CD4-positive, alpha-beta T cell (primary cell): Measurements from ENCODE around the gene OCIAD1. TPM values are rescaled to one million over a fixed set of nuclear protein-coding genes. Genes with fewer than 3 reads are reported as not detected.
"Not testable (repeated sequence)": the region's sequence is repeated elsewhere in the genome, so short reads cannot be mapped to it uniquely, and the experiment has no call there.

Source experiments
- ATAC-seq: fragments of 200-7000 bp; cut with Tn5 transposase; one replicate; pipeline ENCODE4 v1.10.0; 2022; ENCODE audit warnings: mild to moderate bottlenecking; ENCODE audit not compliant: poor library complexity
- CTCF ChIA-PET: fragments of 350-600 bp; sonication (Branson Sonifier 250); formaldehyde crosslinking; loops from one replicate; lab custom pipeline; 2021; ENCODE audit warnings: antibody characterized with exemption, inconsistent platforms; lab: Charles Lee
- POLR2A ChIA-PET: fragments of 350-600 bp; sonication (Branson Sonifier 250); formaldehyde crosslinking; loops from one replicate; lab custom pipeline; 2021; ENCODE audit warnings: antibody characterized with exemption, inconsistent platforms; lab: Charles Lee
- DNase-seq, 14 experiments: peaks; one replicate each; pipeline ENCODE4 v3.0.0-alpha.2; 2013 to 2020; ENCODE audit warnings: mixed read lengths in 2 of 14
- H3K27ac ChIP-seq, 2 donors: one replicate each; pipeline versions ENCODE4 v1.5.1 to v1.7.0; 2013; ENCODE audit warnings: low read length in 2 of 2, low read depth in 1 of 2, mild to moderate bottlenecking in 1 of 2
- H3K27me3 ChIP-seq, 2 experiments: 1 replicate in 1 of 2; 2 replicates in 1 of 2; pipeline versions ENCODE4 v1.6.1 to v1.7.0; 2013; ENCODE audit warnings: low read length in 2 of 2, control low read depth in 1 of 2, mild to moderate bottlenecking in 1 of 2, moderate library complexity in 1 of 2; ENCODE audit not compliant: insufficient read depth in 2 of 2, control insufficient read depth in 1 of 2
- H3K36me3 ChIP-seq: one replicate; pipeline ENCODE4 v1.6.1; 2013; ENCODE audit warnings: low read length, control low read depth; ENCODE audit not compliant: insufficient read depth
- H3K4me1 ChIP-seq: one replicate; pipeline ENCODE4 v1.6.1; 2013; ENCODE audit warnings: low read length, control low read depth; ENCODE audit not compliant: insufficient read depth
- H3K4me3 ChIP-seq: one replicate; pipeline ENCODE4 v1.5.1; 2013; ENCODE audit warnings: mild to moderate bottlenecking, low read length, moderate library complexity
- H3K9me3 ChIP-seq, 2 experiments: 1 replicate in 1 of 2; 2 replicates in 1 of 2; pipeline versions ENCODE4 v1.6.1 to v1.7.0; 2013; ENCODE audit warnings: low read length in 2 of 2, mild to moderate bottlenecking in 2 of 2, control low read depth in 1 of 2, moderate library complexity in 1 of 2; ENCODE audit not compliant: control insufficient read depth in 1 of 2, insufficient read depth in 1 of 2
- H3K27ac Mint-ChIP-seq: one replicate; pipeline ENCODE4 v1.8.0; 2020; ENCODE audit warnings: mixed read lengths
- H3K27me3 Mint-ChIP-seq: one replicate; pipeline ENCODE4 v1.8.0; 2021; ENCODE audit warnings: mixed read lengths
- H3K36me3 Mint-ChIP-seq: one replicate; pipeline ENCODE4 v1.8.0; 2021; ENCODE audit warnings: low read depth, mixed read lengths
- H3K4me1 Mint-ChIP-seq: one replicate; pipeline ENCODE4 v1.8.0; 2021; ENCODE audit warnings: low read depth, mixed read lengths
- H3K4me3 Mint-ChIP-seq: one replicate; pipeline ENCODE4 v1.8.0; 2020; ENCODE audit warnings: mild to moderate bottlenecking, mixed read lengths
- H3K9me3 Mint-ChIP-seq: one replicate; pipeline ENCODE4 v1.8.0; 2020; ENCODE audit warnings: mixed read lengths
- CTCF ChIP-seq: fragments of 200-600 bp; IDR thresholded peaks from one replicate; pipeline ENCODE4 v1.8.0; 2022; ENCODE audit warnings: antibody characterized with exemption, mild to moderate bottlenecking
- intact Hi-C, 2 experiments: fragments of 100-400 bp; cut with DNase I in 1 of 2; cut with micrococcal nuclease in 1 of 2; formaldehyde crosslinking; loops; one replicate each; pipeline versions ENCODE4 v1.15.1 to v1.9.0; 2023 to 2025; cut with DNase I, micrococcal nuclease
- total RNA-seq, 174 experiments: library from RNA in 2 of 174; stranded (reverse) in 2 of 174; gene quantifications; one replicate each; pipeline ENCODE4 v1.2.3 and lab custom pipeline; 2021 to 2026

Gene OCIAD1
- total RNA-seq, 2 experiments from 2014 or later, result 85.7 to 89.9 TPM

- peaks cover 35% of the 10 kb centered on the region for H3K4me1 Mint-ChIP-seq
- intact Hi-C loops, result loop anchor here (10.0 kb wide), 2 partner anchors 142 to 922 kb away; partner anchors contain the start of gene NFXL1 (in 2 of the 2)
- ATAC-seq (no peak), DNase-seq (no peak)
- H3K36me3 Mint-ChIP-seq, result peaks cover 88% of the 10 kb centered on the region
- no peaks in the 10 kb centered on the region for H3K27me3 ChIP-seq
- H3K9me3 Mint-ChIP-seq, result no peaks in the 10 kb centered on the region
- ChIA-PET CTCF (no interaction called here), POLR2A (no interaction called here)
- H3K27me3 Mint-ChIP-seq, result no peaks in the 10 kb centered on the region
- H3K9me3 ChIP-seq, result no peaks in the 10 kb centered on the region
- TF ChIP-seq CTCF, result no peak
- no peak overlapping the region for H3K27ac ChIP-seq
- H3K4me3 Mint-ChIP-seq, result no peak overlapping the region
- H3K4me3 ChIP-seq, result no peak overlapping the region
- H3K36me3 ChIP-seq, result peaks cover 71% of the 10 kb centered on the region
- peaks cover 7% of the 10 kb centered on the region for H3K4me1 ChIP-seq
- no peak overlapping the region for H3K27ac Mint-ChIP-seq
These were observed 5.8 kb downstream of the OCIAD1 start for GRCh38 chr4:48836658-48837057.

- intact Hi-C loops, result loop anchor here in 1 of 2 experiments (5.0 kb wide), 1 partner anchor 51 kb away; no protein-coding TSS in a partner anchor
- Mint-ChIP-seq H3K36me3 (peaks cover 84% of the 10 kb centered on the region), H3K4me1 (peaks cover 32% of the 10 kb centered on the region), H3K4me3 (no peak overlapping the region), H3K27ac (no peak overlapping the region), H3K27me3 (no peaks in the 10 kb centered on the region), H3K9me3 (no peaks in the 10 kb centered on the region)
- no peak overlapping the region for H3K4me3 ChIP-seq
- POLR2A ChIA-PET, result no interaction called here
- ATAC-seq, result no peak
- no peaks in the 10 kb centered on the region for H3K4me1 ChIP-seq
- no peaks in the 10 kb centered on the region for H3K9me3 ChIP-seq
- TF ChIP-seq CTCF, result no peak
- DNase-seq, result no peak
- H3K27ac ChIP-seq, result no peak overlapping the region
- CTCF ChIA-PET, result interaction anchor here (0.6 kb wide), 1 partner anchor 99 kb away, joined by 3 read pairs; no protein-coding TSS in a partner anchor
- peaks cover 72% of the 10 kb centered on the region for H3K36me3 ChIP-seq
- H3K27me3 ChIP-seq, result no peaks in the 10 kb centered on the region
These were observed 10.3 kb downstream of the OCIAD1 start for GRCh38 chr4:48841045-48841827.

GRCh38 chr4:48844843-48845242 lies 14.0 kb downstream of the OCIAD1 start:
- no peaks in the 10 kb centered on the region for H3K27me3 Mint-ChIP-seq
- DNase-seq (no peak), ATAC-seq (no peak)
- peaks cover 16% of the 10 kb centered on the region for H3K4me1 Mint-ChIP-seq
- peaks cover 74% of the 10 kb centered on the region for H3K36me3 ChIP-seq
- CTCF ChIA-PET, result no interaction called here
- no peaks in the 10 kb centered on the region for H3K4me1 ChIP-seq
- no peak overlapping the region for H3K27ac Mint-ChIP-seq
- H3K4me3 Mint-ChIP-seq, result no peak overlapping the region
- H3K9me3 ChIP-seq, result no peaks in the 10 kb centered on the region
- H3K27me3 ChIP-seq, result no peaks in the 10 kb centered on the region
- H3K9me3 Mint-ChIP-seq, result peaks cover 4% of the 10 kb centered on the region
- intact Hi-C loops, result loop anchor here (5.0 kb wide), 2 partner anchors 47 to 62 kb away; partner anchors contain the start of gene OCIAD2 (in 1 of the 2)
- H3K4me3 ChIP-seq, result no peak overlapping the region
- POLR2A ChIA-PET, result no interaction called here
- H3K27ac ChIP-seq, result no peak overlapping the region
- H3K36me3 Mint-ChIP-seq, result peaks cover 78% of the 10 kb centered on the region
- TF ChIP-seq CTCF, result no peak

GRCh38 chr4:48848799-48849198 lies 17.9 kb downstream of the OCIAD1 start:
- H3K27ac Mint-ChIP-seq, H3K9me3 ChIP-seq, H3K4me3 ChIP-seq, H3K27me3 ChIP-seq, H3K27ac ChIP-seq, H3K4me3 Mint-ChIP-seq, POLR2A ChIA-PET, H3K4me1 ChIP-seq, ATAC-seq, DNase-seq, H3K9me3 Mint-ChIP-seq, H3K27me3 Mint-ChIP-seq: not testable (repeated sequence)
- intact Hi-C loops, result loop anchor here in 1 of 2 experiments (5.0 kb wide), 1 partner anchor 59 kb away; the partner anchor contains the start of gene OCIAD2
- CTCF ChIA-PET, result interaction anchor here (0.9 kb wide), 1 partner anchor 19 kb away, joined by 3 read pairs; no protein-coding TSS in a partner anchor
- peaks cover 11% of the 10 kb centered on the region for H3K4me1 Mint-ChIP-seq
- peaks cover 90% of the 10 kb centered on the region for H3K36me3 Mint-ChIP-seq
- H3K36me3 ChIP-seq, result peaks cover 74% of the 10 kb centered on the region
